GM12878 (cell line): Measurements from ENCODE around the gene SLC35F3.

ENCODE experiments used
- BHLHE40 ChIP-seq, 2 experiments: fragments of 450-650 bp in 1 of 2; IDR thresholded peaks; 2 replicates each; pipeline ENCODE4 v1.6.1; 2011 to 2017; ENCODE audit warnings: low read depth in 2 of 2, borderline replicate concordance in 1 of 2, improper control_type of control experiment in 1 of 2, low read length in 1 of 2, mild to moderate bottlenecking in 1 of 2
- CBX5 ChIP-seq: sonication (generic); IDR thresholded peaks from 2 replicates; pipeline ENCODE4 v1.6.1; 2016; ENCODE audit warnings: low read depth, moderate library complexity, mild to moderate bottlenecking, inconsistent platforms
- CHD2 ChIP-seq: IDR thresholded peaks from 2 replicates; pipeline ENCODE4 v1.6.1; 2011; ENCODE audit warnings: low read depth, low read length, improper control_type of control experiment, borderline replicate concordance
- CTCF ChIP-seq, 3 experiments: IDR thresholded peaks in 2 of 3; conservative IDR thresholded peaks in 1 of 3; 2 replicates each; pipeline ENCODE4 v1.5.1; 2011; ENCODE audit warnings: low read depth in 3 of 3, low read length in 3 of 3, mild to moderate bottlenecking in 3 of 3, control low read depth in 2 of 3, moderate library complexity in 2 of 3, inconsistent platforms in 1 of 3, mixed read lengths in 1 of 3; ENCODE audit not compliant: control insufficient read depth in 2 of 3, insufficient read depth in 1 of 3; ENCODE audit errors: extremely low read depth in 1 of 3
- NFXL1 ChIP-seq: fragments of 450-650 bp; IDR thresholded peaks from 2 replicates; pipeline ENCODE4 v1.6.1; 2017; ENCODE audit warnings: antibody characterized with exemption, mild to moderate bottlenecking, borderline replicate concordance
- POLR2A ChIP-seq: IDR thresholded peaks from 2 replicates; pipeline ENCODE4 v1.6.1; 2011; ENCODE audit warnings: low read depth, mild to moderate bottlenecking, low read length
- POLR2AphosphoS5 ChIP-seq: IDR thresholded peaks from 2 replicates; pipeline ENCODE4 v1.6.1; 2011; ENCODE audit warnings: mild to moderate bottlenecking, low read length, inconsistent platforms
- RAD51 ChIP-seq: fragments of 450-650 bp; IDR thresholded peaks from 2 replicates; pipeline ENCODE4 v1.6.1; 2016; ENCODE audit warnings: moderate library complexity, mild to moderate bottlenecking, inconsistent platforms
- RB1 ChIP-seq: fragments of 450-650 bp; formaldehyde crosslinking; IDR thresholded peaks from 2 replicates; pipeline ENCODE4 v1.6.1; 2017; ENCODE audit warnings: mild to moderate bottlenecking, borderline replicate concordance
- SREBF2 ChIP-seq: IDR thresholded peaks from 2 replicates; pipeline ENCODE4 v1.6.1; 2012; ENCODE audit warnings: mild to moderate bottlenecking, low read length
- ZBTB4 ChIP-seq: fragments of 450-650 bp; formaldehyde crosslinking; IDR thresholded peaks from 2 replicates; pipeline ENCODE4 v1.4.0; 2022; ENCODE audit warnings: mild to moderate bottlenecking, moderate library complexity

- no peak for TF ChIP-seq RB1
- TF ChIP-seq CBX5: no peak
- TF ChIP-seq SREBF2: no peak
- no peak for TF ChIP-seq RAD51
- no peak for TF ChIP-seq POLR2AphosphoS5
- no peak for TF ChIP-seq CTCF (IDR thresholded peaks at IDR 0.05 in 2 of 3, conservative IDR thresholded peaks at IDR 0.05 in 1 of 3; ENCODE audit: control insufficient read depth in 2 of 3, extremely low read depth in 1 of 3, insufficient read depth in 1 of 3, low read depth in 3 of 3, low read length in 3 of 3)
- no peak for TF ChIP-seq ZBTB4
- TF ChIP-seq BHLHE40 (IDR thresholded peaks at IDR 0.05; ENCODE audit: borderline replicate concordance in 1 of 2, low read depth in 2 of 2, low read length in 1 of 2): no peak
- TF ChIP-seq POLR2A: no peak
- TF ChIP-seq NFXL1: no peak
- TF ChIP-seq CHD2: no peak
These were observed 351.9 kb downstream of the SLC35F3 start for GRCh38 chr1:234256359-234256758.
